Uterus (tissue), 4 donors: ENCODE results near the gene LSS. TPM values are rescaled to one million over a fixed set of nuclear protein-coding genes. Genes with fewer than 3 reads are reported as not detected.

ENCODE experiments used
- DNase-seq, 2 donors: peaks; one replicate each; pipeline ENCODE4 v3.0.0-alpha.2; 2019 to 2020
- H3K27ac ChIP-seq, 2 donors: fragments of 200-600 bp; sonication (generic); 1 replicate in 1 of 2; 2 replicates in 1 of 2; pipeline ENCODE4 v1.5.1; 2016 to 2018
- H3K27me3 ChIP-seq, 2 donors: fragments of 200-600 bp; sonication (generic); one replicate each; pipeline ENCODE4 v1.5.1; 2018 to 2019; ENCODE audit warnings: control low read depth in 1 of 2
- H3K36me3 ChIP-seq, 2 donors: fragments of 200-600 bp; sonication (generic); one replicate each; pipeline ENCODE4 v1.5.1; 2019; ENCODE audit warnings: control low read depth in 1 of 2
- H3K4me1 ChIP-seq, 2 donors: fragments of 200-600 bp; sonication (generic); one replicate each; pipeline ENCODE4 v1.5.1; 2018 to 2019; ENCODE audit warnings: control low read depth in 1 of 2
- H3K4me3 ChIP-seq, 2 donors: fragments of 200-600 bp; sonication (generic); 1 replicate in 1 of 2; 2 replicates in 1 of 2; pipeline ENCODE4 v1.5.1; 2018 to 2019; ENCODE audit warnings: mild to moderate bottlenecking in 1 of 2
- H3K9me3 ChIP-seq, 2 donors: fragments of 200-600 bp; sonication (generic); one replicate each; pipeline ENCODE4 v1.5.1; 2019; ENCODE audit warnings: control low read depth in 1 of 2
- POLR2A ChIP-seq, 2 donors: fragments of 450-650 bp; IDR thresholded peaks; one replicate each; pipeline ENCODE4 v1.6.1; 2016; ENCODE audit warnings: antibody characterized with exemption in 2 of 2, mild to moderate bottlenecking in 1 of 2, moderate library complexity in 1 of 2
- intact Hi-C: fragments of 100-400 bp; cut with DNase I; formaldehyde crosslinking; loops from one replicate; pipeline ENCODE4 v1.15.1; 2023; ENCODE audit warnings: low total_unique reads
- total RNA-seq, 4 donors: library from RNA; depleted of rRNA in 3 of 4; stranded (reverse); fragments of >200 nt in 3 of 4; gene quantifications; one replicate each; pipeline versions ENCODE4 v1.1.0 to v1.2.4, GENCODE V29; 2014 to 2023
- TF ChIP-seq, protein P1 (sequence below), 4 experiments: fragments of 200-600 bp in 2 of 4; fragments of 450-650 bp in 2 of 4; sonication (generic) in 2 of 4; IDR thresholded peaks; one replicate each; pipeline ENCODE4 v1.5.1; 2016 to 2019; ENCODE audit warnings: antibody characterized with exemption in 4 of 4, mild to moderate bottlenecking in 2 of 4, moderate library complexity in 1 of 4
- donor health status: DM: yes; HTN: yes; CAD: no.

Gene LSS
- 10 to 100 TPM; 35.4 to 94.0 (median 41.5) TPM for total RNA-seq

DNA sequence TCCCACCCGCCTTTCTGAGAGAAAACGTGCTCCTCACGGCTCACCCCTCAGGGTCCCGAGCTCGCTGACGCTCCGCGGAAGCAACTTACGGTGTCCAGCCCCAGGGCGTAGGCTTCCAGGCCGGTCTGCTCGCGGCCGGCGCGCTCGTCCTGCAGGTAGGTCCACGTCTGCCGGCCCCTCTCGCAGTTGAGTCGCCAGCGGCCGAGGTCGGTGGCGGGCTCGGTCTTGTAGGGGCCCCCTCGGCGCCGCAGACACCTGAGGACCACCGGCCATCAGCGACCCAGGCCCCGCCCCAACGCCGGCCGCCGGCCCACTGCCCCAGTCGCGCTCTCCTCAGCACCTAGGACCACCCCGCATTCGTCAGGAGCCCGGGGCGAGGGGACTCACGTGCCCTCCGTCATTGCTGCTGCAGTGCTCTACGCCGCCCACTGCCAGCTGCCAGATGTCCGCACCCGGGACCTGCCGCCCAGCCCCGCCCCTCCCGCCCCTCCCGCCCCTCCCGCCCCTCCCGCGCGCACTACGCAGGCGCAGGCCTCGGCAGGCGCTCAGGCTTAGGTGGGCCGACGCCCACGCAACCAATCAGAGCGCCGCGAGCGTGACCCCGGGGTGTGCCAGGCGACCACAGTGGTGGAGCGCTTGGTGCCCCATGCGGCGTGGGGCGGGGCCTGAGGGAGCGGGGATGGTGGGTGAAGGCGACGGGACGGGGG is at the start of gene LSS:
Gene LSS, minus strand, starts transcription at position 430 of the 707 bp plus-strand sequence. Its CDS starts 29 bp downstream, at position 401.
- Histone ChIP-seq H3K9me3 (no peaks in the 10 kb centered on the region), H3K27ac (peak within 1 kb of the TSS; percentile 71 to 94), H3K27me3 (no peaks in the 10 kb centered on the region), H3K4me1 (peaks cover 0 to 17% of the 10 kb centered on the region in 2 donors), H3K4me3 (peak within 1 kb of the TSS; percentile 77 to 99), H3K36me3 (no peaks in the 10 kb centered on the region)
- intact Hi-C loops: loop anchor here (10.0 kb wide), 1 partner anchor 254 kb away; no protein-coding TSS in a partner anchor
- DNase-seq: peak; percentile 97
- TF ChIP-seq POLR2A (IDR thresholded peaks at IDR 0.05): peak; percentile 26 to 59
- TF ChIP-seq, protein P1, sequence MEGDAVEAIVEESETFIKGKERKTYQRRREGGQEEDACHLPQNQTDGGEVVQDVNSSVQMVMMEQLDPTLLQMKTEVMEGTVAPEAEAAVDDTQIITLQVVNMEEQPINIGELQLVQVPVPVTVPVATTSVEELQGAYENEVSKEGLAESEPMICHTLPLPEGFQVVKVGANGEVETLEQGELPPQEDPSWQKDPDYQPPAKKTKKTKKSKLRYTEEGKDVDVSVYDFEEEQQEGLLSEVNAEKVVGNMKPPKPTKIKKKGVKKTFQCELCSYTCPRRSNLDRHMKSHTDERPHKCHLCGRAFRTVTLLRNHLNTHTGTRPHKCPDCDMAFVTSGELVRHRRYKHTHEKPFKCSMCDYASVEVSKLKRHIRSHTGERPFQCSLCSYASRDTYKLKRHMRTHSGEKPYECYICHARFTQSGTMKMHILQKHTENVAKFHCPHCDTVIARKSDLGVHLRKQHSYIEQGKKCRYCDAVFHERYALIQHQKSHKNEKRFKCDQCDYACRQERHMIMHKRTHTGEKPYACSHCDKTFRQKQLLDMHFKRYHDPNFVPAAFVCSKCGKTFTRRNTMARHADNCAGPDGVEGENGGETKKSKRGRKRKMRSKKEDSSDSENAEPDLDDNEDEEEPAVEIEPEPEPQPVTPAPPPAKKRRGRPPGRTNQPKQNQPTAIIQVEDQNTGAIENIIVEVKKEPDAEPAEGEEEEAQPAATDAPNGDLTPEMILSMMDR (IDR thresholded peaks at IDR 0.05): peak in 2 of 4 experiments; percentile 2 to 8

DNA sequence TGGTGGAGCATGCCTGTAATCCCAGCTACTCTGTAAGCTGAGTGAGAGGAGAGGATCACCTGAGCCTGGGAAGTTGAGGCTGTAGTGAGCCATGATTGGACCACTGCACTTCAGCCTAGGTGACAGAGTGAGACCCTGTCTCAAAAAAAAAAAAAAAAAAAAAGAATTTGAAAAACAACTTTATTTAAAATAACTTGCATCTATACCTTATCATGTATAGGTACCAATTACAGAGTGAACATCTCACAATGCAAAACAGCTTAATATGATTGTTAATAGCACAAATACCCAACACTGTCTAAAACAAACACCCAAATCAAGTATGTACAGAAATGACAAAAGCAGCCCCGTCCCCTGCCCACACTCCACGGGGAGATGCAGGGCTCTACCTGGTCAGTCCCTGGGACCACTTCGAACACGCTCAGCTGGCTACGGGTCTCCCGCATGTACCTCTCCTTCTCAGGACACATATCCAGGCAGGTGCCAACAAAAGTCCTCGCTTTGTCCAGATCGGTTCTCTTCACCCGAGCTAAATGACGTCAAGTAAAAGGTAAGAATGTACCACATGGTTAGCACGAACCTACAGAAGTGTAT is 46.3 kb upstream of the LSS start:
- Histone ChIP-seq H3K36me3 (no peaks in the 10 kb centered on the region), H3K27ac (no peak overlapping the region), H3K9me3 (no peaks in the 10 kb centered on the region), H3K4me3 (no peak overlapping the region), H3K4me1 (no peaks in the 10 kb centered on the region), H3K27me3 (no peaks in the 10 kb centered on the region)
- TF ChIP-seq, protein P1 (IDR thresholded peaks at IDR 0.05): no peak
- TF ChIP-seq POLR2A (IDR thresholded peaks at IDR 0.05): no peak
- intact Hi-C loops: no loop called here
- DNase-seq: no peak

DNA sequence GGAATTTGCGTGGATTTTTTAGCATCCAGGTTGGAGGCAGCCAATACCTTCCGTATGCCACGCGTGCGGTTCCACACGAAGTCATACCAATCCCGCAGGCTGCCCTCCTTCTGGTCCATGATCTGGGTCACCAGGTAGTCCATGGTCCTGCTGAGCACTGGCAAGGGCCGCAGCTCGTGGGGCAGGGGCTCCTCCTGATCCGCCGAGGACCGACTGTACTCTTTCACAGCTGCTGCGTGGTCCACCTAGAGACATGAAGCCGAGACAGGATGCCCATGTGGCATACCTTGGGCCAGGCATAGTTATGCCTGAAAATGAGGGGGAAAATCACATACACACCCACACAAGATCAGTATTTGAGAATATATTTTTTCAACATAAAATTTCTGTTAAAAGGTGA is 44.8 kb upstream of the LSS start:
- H3K4me1 ChIP-seq: no peaks in the 10 kb centered on the region
- H3K27me3 ChIP-seq: no peaks in the 10 kb centered on the region
- H3K27ac ChIP-seq: no peak overlapping the region
- DNase-seq: no peak
- no peaks in the 10 kb centered on the region for H3K9me3 ChIP-seq
- no peak overlapping the region for H3K4me3 ChIP-seq
- intact Hi-C loops: no loop called here
- TF ChIP-seq POLR2A (IDR thresholded peaks at IDR 0.05): no peak
- TF ChIP-seq, protein P1 (IDR thresholded peaks at IDR 0.05): no peak
- no peaks in the 10 kb centered on the region for H3K36me3 ChIP-seq

DNA sequence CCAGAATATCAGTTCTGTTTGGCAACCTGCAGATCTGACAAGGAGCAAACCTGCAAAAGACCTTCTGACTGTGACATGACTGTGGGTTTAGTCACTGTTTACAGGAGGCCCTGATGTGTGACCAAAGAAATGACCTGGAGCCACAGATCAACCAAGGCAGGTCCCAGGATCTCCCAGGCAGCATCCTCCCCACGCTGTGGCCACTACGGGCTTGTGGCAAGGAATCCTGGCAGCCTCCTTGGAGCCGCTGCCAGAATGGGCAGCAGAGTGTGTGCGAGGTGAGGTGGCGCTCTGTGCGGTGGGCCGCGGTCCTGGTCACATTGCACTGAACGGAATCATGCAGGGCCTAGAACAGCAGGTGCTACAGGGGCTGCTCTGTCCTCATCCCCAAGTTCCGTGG is 40.9 kb upstream of the LSS start:
- DNase-seq: no peak
- Histone ChIP-seq H3K4me1 (no peaks in the 10 kb centered on the region), H3K9me3 (no peaks in the 10 kb centered on the region), H3K36me3 (no peaks in the 10 kb centered on the region), H3K27ac (no peak overlapping the region), H3K27me3 (no peaks in the 10 kb centered on the region), H3K4me3 (no peak overlapping the region)
- intact Hi-C loops: no loop called here
- no peak for TF ChIP-seq POLR2A (IDR thresholded peaks at IDR 0.05)
- TF ChIP-seq, protein P1 (IDR thresholded peaks at IDR 0.05): no peak

DNA sequence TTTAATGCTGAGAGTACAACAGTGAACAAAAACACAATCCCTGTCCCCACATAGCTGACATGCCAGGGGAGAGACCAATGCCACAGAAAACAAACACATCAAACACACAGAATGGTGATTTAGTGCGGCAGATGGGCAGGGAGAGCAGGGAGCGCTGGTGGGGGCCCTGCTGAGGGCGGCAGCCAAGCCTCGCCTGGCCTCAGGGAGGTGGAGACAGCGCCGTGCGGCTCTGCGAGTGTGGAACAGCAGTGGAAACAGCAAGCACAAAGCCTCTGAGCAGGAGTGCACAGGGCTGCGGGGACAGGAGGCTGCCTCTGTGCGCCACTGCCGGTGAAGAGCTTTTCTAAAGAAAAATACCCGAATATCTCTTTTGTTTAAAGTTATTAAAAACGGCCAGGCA is 39.8 kb upstream of the LSS start:
- H3K27ac ChIP-seq: no peak overlapping the region
- intact Hi-C loops: no loop called here
- H3K27me3 ChIP-seq: no peaks in the 10 kb centered on the region
- TF ChIP-seq, protein P1 (IDR thresholded peaks at IDR 0.05): no peak
- TF ChIP-seq POLR2A (IDR thresholded peaks at IDR 0.05): no peak
- H3K9me3 ChIP-seq: no peaks in the 10 kb centered on the region
- H3K36me3 ChIP-seq: no peaks in the 10 kb centered on the region
- H3K4me1 ChIP-seq: no peaks in the 10 kb centered on the region
- H3K4me3 ChIP-seq: no peak overlapping the region
- no peak for DNase-seq
